Measurements from ENCODE around the gene SIMC1. TPM values are rescaled to one million over a fixed set of nuclear protein-coding genes. Genes with fewer than 3 reads are reported as not detected.

The SIMC1 gene
- total RNA-seq, 1 experiment from 2014 or later: 17.9 TPM

DNA sequence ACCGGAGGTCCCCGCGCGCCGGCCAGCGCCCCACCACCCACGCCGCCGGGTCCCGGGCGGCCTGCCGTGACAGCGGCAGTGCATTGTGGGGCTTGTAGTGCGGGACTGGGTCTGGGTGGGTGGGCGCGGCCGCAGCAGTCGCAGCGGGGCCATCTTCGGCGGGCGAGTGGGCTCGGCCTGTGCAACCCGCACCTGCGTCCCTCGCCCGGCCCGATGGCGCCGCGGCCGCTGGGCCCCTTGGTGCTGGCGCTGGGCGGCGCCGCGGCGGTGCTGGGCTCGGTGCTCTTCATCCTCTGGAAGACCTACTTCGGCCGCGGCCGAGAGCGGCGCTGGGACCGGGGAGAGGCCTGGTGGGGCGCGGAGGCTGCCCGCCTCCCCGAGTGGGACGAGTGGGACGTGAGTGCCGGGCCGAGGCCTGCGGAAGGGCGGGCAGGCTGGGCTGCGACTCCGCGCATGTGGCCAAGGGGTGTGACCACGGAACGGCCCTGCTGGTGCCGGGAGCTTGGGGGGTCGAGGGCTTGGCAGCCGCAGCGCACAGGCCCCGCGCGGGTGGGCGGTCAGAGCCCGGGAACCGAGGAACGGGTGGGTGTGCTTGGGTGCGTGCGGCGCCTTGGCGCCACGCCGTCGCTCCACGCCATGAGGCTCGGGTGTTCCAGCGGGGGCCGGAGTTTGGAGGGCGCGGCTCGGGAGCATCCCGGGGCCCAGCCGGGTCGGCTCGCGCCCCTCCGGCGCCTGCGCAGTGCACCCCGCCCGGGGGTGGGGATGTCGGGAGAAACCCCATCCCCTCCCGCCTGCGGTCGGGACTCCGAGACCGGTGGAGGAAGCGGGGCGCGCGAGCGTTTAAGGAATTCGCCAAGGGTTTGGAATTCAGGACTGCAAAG, 127.4 kb downstream of the SIMC1 start, which contains the start of gene ARL10 (continued):
- TF ChIP-seq, protein P1, sequence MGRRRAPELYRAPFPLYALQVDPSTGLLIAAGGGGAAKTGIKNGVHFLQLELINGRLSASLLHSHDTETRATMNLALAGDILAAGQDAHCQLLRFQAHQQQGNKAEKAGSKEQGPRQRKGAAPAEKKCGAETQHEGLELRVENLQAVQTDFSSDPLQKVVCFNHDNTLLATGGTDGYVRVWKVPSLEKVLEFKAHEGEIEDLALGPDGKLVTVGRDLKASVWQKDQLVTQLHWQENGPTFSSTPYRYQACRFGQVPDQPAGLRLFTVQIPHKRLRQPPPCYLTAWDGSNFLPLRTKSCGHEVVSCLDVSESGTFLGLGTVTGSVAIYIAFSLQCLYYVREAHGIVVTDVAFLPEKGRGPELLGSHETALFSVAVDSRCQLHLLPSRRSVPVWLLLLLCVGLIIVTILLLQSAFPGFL (CRISPR knock-in tag; IDR thresholded peaks at IDR 0.05; ENCODE audit: borderline replicate concordance): no peak
- TF ChIP-seq, protein P2, sequence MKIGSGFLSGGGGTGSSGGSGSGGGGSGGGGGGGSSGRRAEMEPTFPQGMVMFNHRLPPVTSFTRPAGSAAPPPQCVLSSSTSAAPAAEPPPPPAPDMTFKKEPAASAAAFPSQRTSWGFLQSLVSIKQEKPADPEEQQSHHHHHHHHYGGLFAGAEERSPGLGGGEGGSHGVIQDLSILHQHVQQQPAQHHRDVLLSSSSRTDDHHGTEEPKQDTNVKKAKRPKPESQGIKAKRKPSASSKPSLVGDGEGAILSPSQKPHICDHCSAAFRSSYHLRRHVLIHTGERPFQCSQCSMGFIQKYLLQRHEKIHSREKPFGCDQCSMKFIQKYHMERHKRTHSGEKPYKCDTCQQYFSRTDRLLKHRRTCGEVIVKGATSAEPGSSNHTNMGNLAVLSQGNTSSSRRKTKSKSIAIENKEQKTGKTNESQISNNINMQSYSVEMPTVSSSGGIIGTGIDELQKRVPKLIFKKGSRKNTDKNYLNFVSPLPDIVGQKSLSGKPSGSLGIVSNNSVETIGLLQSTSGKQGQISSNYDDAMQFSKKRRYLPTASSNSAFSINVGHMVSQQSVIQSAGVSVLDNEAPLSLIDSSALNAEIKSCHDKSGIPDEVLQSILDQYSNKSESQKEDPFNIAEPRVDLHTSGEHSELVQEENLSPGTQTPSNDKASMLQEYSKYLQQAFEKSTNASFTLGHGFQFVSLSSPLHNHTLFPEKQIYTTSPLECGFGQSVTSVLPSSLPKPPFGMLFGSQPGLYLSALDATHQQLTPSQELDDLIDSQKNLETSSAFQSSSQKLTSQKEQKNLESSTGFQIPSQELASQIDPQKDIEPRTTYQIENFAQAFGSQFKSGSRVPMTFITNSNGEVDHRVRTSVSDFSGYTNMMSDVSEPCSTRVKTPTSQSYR (CRISPR knock-in tag; IDR thresholded peaks at IDR 0.05): no peak
- TF ChIP-seq NFE2L1 (CRISPR knock-in tag; IDR thresholded peaks at IDR 0.05): 0 out of 2 replicates have a peak, but pooled peaks have one; percentile 39
- no peak for TF ChIP-seq ELF4 (CRISPR knock-in tag; IDR thresholded peaks at IDR 0.05; ENCODE audit: low read depth)
- TF ChIP-seq NR3C1 (CRISPR knock-in tag; conservative IDR thresholded peaks at IDR 0.05; ENCODE audit: low read depth): no peak
- TF ChIP-seq, protein P3, sequence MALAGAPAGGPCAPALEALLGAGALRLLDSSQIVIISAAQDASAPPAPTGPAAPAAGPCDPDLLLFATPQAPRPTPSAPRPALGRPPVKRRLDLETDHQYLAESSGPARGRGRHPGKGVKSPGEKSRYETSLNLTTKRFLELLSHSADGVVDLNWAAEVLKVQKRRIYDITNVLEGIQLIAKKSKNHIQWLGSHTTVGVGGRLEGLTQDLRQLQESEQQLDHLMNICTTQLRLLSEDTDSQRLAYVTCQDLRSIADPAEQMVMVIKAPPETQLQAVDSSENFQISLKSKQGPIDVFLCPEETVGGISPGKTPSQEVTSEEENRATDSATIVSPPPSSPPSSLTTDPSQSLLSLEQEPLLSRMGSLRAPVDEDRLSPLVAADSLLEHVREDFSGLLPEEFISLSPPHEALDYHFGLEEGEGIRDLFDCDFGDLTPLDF (CRISPR knock-in tag; IDR thresholded peaks at IDR 0.05): no peak
- TF ChIP-seq TCF7 (CRISPR knock-in tag; IDR thresholded peaks at IDR 0.05; ENCODE audit: low read depth): no peak; the same call in 1 of the 2 replicates
- TF ChIP-seq, protein P4, sequence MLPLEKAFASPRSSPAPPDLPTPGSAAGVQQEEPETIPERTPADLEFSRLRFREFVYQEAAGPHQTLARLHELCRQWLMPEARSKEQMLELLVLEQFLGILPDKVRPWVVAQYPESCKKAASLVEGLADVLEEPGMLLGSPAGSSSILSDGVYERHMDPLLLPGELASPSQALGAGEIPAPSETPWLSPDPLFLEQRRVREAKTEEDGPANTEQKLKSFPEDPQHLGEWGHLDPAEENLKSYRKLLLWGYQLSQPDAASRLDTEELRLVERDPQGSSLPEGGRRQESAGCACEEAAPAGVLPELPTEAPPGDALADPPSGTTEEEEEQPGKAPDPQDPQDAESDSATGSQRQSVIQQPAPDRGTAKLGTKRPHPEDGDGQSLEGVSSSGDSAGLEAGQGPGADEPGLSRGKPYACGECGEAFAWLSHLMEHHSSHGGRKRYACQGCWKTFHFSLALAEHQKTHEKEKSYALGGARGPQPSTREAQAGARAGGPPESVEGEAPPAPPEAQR (CRISPR knock-in tag; IDR thresholded peaks at IDR 0.05): no peak
- TF ChIP-seq NR1H2 (CRISPR knock-in tag; IDR thresholded peaks at IDR 0.05): no peak
- TF ChIP-seq KAT7 (CRISPR knock-in tag; IDR thresholded peaks at IDR 0.05; ENCODE audit: borderline replicate concordance): peak; percentile 92; the same call in 1 of the 2 replicates
- TF ChIP-seq, protein P5, sequence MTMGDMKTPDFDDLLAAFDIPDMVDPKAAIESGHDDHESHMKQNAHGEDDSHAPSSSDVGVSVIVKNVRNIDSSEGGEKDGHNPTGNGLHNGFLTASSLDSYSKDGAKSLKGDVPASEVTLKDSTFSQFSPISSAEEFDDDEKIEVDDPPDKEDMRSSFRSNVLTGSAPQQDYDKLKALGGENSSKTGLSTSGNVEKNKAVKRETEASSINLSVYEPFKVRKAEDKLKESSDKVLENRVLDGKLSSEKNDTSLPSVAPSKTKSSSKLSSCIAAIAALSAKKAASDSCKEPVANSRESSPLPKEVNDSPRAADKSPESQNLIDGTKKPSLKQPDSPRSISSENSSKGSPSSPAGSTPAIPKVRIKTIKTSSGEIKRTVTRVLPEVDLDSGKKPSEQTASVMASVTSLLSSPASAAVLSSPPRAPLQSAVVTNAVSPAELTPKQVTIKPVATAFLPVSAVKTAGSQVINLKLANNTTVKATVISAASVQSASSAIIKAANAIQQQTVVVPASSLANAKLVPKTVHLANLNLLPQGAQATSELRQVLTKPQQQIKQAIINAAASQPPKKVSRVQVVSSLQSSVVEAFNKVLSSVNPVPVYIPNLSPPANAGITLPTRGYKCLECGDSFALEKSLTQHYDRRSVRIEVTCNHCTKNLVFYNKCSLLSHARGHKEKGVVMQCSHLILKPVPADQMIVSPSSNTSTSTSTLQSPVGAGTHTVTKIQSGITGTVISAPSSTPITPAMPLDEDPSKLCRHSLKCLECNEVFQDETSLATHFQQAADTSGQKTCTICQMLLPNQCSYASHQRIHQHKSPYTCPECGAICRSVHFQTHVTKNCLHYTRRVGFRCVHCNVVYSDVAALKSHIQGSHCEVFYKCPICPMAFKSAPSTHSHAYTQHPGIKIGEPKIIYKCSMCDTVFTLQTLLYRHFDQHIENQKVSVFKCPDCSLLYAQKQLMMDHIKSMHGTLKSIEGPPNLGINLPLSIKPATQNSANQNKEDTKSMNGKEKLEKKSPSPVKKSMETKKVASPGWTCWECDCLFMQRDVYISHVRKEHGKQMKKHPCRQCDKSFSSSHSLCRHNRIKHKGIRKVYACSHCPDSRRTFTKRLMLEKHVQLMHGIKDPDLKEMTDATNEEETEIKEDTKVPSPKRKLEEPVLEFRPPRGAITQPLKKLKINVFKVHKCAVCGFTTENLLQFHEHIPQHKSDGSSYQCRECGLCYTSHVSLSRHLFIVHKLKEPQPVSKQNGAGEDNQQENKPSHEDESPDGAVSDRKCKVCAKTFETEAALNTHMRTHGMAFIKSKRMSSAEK (CRISPR knock-in tag; IDR thresholded peaks at IDR 0.05; ENCODE audit: borderline replicate concordance): no peak
- TF ChIP-seq ZNF263 (CRISPR knock-in tag; IDR thresholded peaks at IDR 0.05; ENCODE audit: low read depth): no peak
- TF ChIP-seq MXD4 (CRISPR knock-in tag; IDR thresholded peaks at IDR 0.05; ENCODE audit: borderline replicate concordance): no peak
- TF ChIP-seq, protein P6, sequence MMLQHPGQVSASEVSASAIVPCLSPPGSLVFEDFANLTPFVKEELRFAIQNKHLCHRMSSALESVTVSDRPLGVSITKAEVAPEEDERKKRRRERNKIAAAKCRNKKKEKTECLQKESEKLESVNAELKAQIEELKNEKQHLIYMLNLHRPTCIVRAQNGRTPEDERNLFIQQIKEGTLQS (CRISPR knock-in tag; conservative IDR thresholded peaks at IDR 0.05): no peak
- TF ChIP-seq FOXP1 (CRISPR knock-in tag; IDR thresholded peaks at IDR 0.05; ENCODE audit: borderline replicate concordance): peak; percentile 91
- TF ChIP-seq, protein P7, sequence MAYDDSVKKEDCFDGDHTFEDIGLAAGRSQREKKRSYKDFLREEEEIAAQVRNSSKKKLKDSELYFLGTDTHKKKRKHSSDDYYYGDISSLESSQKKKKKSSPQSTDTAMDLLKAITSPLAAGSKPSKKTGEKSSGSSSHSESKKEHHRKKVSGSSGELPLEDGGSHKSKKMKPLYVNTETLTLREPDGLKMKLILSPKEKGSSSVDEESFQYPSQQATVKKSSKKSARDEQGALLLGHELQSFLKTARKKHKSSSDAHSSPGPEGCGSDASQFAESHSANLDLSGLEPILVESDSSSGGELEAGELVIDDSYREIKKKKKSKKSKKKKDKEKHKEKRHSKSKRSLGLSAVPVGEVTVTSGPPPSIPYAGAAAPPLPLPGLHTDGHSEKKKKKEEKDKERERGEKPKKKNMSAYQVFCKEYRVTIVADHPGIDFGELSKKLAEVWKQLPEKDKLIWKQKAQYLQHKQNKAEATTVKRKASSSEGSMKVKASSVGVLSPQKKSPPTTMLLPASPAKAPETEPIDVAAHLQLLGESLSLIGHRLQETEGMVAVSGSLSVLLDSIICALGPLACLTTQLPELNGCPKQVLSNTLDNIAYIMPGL (CRISPR knock-in tag; IDR thresholded peaks at IDR 0.05): peak; percentile 79; the same call in 1 of the 2 replicates
- no peak for TF ChIP-seq GTF2I (CRISPR knock-in tag; conservative IDR thresholded peaks at IDR 0.05)
- no peak for TF ChIP-seq FOXJ3 (CRISPR knock-in tag; IDR thresholded peaks at IDR 0.05; ENCODE audit: borderline replicate concordance)
- no peak for TF ChIP-seq JAZF1 (CRISPR knock-in tag; IDR thresholded peaks at IDR 0.05)
- TF ChIP-seq, protein P8, sequence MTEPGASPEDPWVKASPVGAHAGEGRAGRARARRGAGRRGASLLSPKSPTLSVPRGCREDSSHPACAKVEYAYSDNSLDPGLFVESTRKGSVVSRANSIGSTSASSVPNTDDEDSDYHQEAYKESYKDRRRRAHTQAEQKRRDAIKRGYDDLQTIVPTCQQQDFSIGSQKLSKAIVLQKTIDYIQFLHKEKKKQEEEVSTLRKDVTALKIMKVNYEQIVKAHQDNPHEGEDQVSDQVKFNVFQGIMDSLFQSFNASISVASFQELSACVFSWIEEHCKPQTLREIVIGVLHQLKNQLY (CRISPR knock-in tag; IDR thresholded peaks at IDR 0.05): no peak
- TF ChIP-seq, protein P9, sequence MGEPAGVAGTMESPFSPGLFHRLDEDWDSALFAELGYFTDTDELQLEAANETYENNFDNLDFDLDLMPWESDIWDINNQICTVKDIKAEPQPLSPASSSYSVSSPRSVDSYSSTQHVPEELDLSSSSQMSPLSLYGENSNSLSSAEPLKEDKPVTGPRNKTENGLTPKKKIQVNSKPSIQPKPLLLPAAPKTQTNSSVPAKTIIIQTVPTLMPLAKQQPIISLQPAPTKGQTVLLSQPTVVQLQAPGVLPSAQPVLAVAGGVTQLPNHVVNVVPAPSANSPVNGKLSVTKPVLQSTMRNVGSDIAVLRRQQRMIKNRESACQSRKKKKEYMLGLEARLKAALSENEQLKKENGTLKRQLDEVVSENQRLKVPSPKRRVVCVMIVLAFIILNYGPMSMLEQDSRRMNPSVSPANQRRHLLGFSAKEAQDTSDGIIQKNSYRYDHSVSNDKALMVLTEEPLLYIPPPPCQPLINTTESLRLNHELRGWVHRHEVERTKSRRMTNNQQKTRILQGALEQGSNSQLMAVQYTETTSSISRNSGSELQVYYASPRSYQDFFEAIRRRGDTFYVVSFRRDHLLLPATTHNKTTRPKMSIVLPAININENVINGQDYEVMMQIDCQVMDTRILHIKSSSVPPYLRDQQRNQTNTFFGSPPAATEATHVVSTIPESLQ (CRISPR knock-in tag; IDR thresholded peaks at IDR 0.05): no peak
